HEK293 (cell line): Measurements from ENCODE around the gene ZFHX3.

Source experiments
- CTCF ChIA-PET: fragments of 350-600 bp; formaldehyde crosslinking; extraction: SDS; loops from one replicate; lab custom pipeline; 2021; ENCODE audit warnings: antibody characterized with exemption; lab: Yijun Ruan, JAX
- POLR2A ChIA-PET: fragments of 300-600 bp; formaldehyde crosslinking; extraction: SDS; loops from one replicate; lab custom pipeline; 2020; ENCODE audit warnings: antibody characterized with exemption, inconsistent platforms; lab: Yijun Ruan, JAX
- H3K27ac ChIP-seq: fragments of 200-500 bp; sonication (Bioruptor generic); 2 replicates; pipeline ENCODE4 v1.5.1; 2014; ENCODE audit warnings: low read depth, low read length, control low read depth, inconsistent platforms; ENCODE audit errors: extremely low read depth
- H3K36me3 ChIP-seq, 2 experiments: fragments of 200-500 bp in 1 of 2; sonication (Bioruptor generic) in 1 of 2; 1 replicate in 1 of 2; 2 replicates in 1 of 2; pipeline ENCODE4 v1.5.1; 2014 to 2017; ENCODE audit warnings: inconsistent platforms in 2 of 2, low read length in 2 of 2; ENCODE audit not compliant: control insufficient read depth in 2 of 2, insufficient read depth in 1 of 2
- H3K4me1 ChIP-seq: fragments of 200-500 bp; sonication (Bioruptor generic); 2 replicates; pipeline ENCODE4 v1.5.1; 2014; ENCODE audit warnings: mild to moderate bottlenecking, low read length, inconsistent platforms; ENCODE audit not compliant: control insufficient read depth, insufficient read depth
- H3K4me3 ChIP-seq: 2 replicates; pipeline ENCODE4 v1.5.1; 2011; ENCODE audit warnings: low read depth, mild to moderate bottlenecking, control low read depth, low read length, moderate library complexity
- H3K9me3 ChIP-seq: fragments of 200-500 bp; sonication (Bioruptor generic); 2 replicates; pipeline ENCODE4 v1.5.1; 2014; ENCODE audit warnings: low read depth, low read length, inconsistent platforms; ENCODE audit not compliant: control insufficient read depth, insufficient read depth
- AEBP2 ChIP-seq: fragments of 450-650 bp; formaldehyde crosslinking; IDR thresholded peaks from 2 replicates; pipeline ENCODE4 v1.5.1; 2016; ENCODE audit warnings: missing biosample characterization, missing genetic modification characterization, borderline replicate concordance
- IKZF3 ChIP-seq: fragments of 450-650 bp; IDR thresholded peaks from 2 replicates; pipeline ENCODE4 v1.5.0; 2018; ENCODE audit warnings: missing biosample characterization, mild to moderate bottlenecking, missing genetic modification characterization, moderate library complexity
- OVOL3 ChIP-seq: fragments of 450-650 bp; formaldehyde crosslinking; IDR thresholded peaks from 2 replicates; pipeline ENCODE4 v1.5.1; 2016; ENCODE audit warnings: missing biosample characterization, missing genetic modification characterization
- RBAK ChIP-seq: fragments of 450-650 bp; formaldehyde crosslinking; IDR thresholded peaks from 2 replicates; pipeline ENCODE4 v1.5.1; 2016; ENCODE audit warnings: missing biosample characterization, missing genetic modification characterization
- SETDB1 ChIP-seq: IDR thresholded peaks from one replicate; pipeline ENCODE4 v1.6.1; 2017; ENCODE audit warnings: mild to moderate bottlenecking, low read length, moderate library complexity, mixed read lengths; ENCODE audit not compliant: insufficient read length
- ZNF132 ChIP-seq: fragments of 450-650 bp; formaldehyde crosslinking; IDR thresholded peaks from 2 replicates; pipeline ENCODE4 v1.5.1; 2017; ENCODE audit warnings: missing biosample characterization, missing genetic modification characterization, borderline replicate concordance
- ZNF148 ChIP-seq: fragments of 450-650 bp; formaldehyde crosslinking; IDR thresholded peaks from 2 replicates; pipeline ENCODE4 v1.5.0; 2017; ENCODE audit warnings: missing biosample characterization, missing genetic modification characterization, borderline replicate concordance
- ZNF157 ChIP-seq: fragments of 450-650 bp; formaldehyde crosslinking; IDR thresholded peaks from 2 replicates; pipeline ENCODE4 v1.5.1; 2016; ENCODE audit warnings: missing biosample characterization, missing genetic modification characterization
- ZNF184 ChIP-seq: fragments of 450-650 bp; IDR thresholded peaks from 2 replicates; pipeline ENCODE4 v1.5.1; 2018; ENCODE audit warnings: missing biosample characterization, mild to moderate bottlenecking, missing genetic modification characterization
- ZNF239 ChIP-seq: fragments of 450-650 bp; formaldehyde crosslinking; IDR thresholded peaks from 2 replicates; pipeline ENCODE4 v1.5.1; 2016; ENCODE audit warnings: missing biosample characterization, missing genetic modification characterization
- ZNF266 ChIP-seq: fragments of 450-650 bp; formaldehyde crosslinking; IDR thresholded peaks from 2 replicates; pipeline ENCODE4 v1.5.1; 2016; ENCODE audit warnings: missing biosample characterization, missing genetic modification characterization, low read depth
- ZNF274 ChIP-seq, 2 experiments: fragments of 200-500 bp in 1 of 2; fragments of 450-650 bp in 1 of 2; sonication (Bioruptor generic) in 1 of 2; formaldehyde crosslinking in 1 of 2; IDR thresholded peaks; 2 replicates each; pipeline versions ENCODE4 v1.5.1 to v1.6.1; 2014 to 2016; ENCODE audit warnings: borderline replicate concordance in 1 of 2, inconsistent platforms in 1 of 2, low read length in 1 of 2, missing biosample characterization in 1 of 2, missing genetic modification characterization in 1 of 2
- ZNF302 ChIP-seq: fragments of 450-650 bp; formaldehyde crosslinking; IDR thresholded peaks from 2 replicates; pipeline ENCODE4 v1.5.1; 2016; ENCODE audit warnings: missing biosample characterization, missing genetic modification characterization, low read depth
- ZNF518A ChIP-seq: fragments of 450-650 bp; formaldehyde crosslinking; conservative IDR thresholded peaks from 2 replicates; pipeline ENCODE4 v1.5.1; 2016; ENCODE audit warnings: low read depth, missing biosample characterization, missing genetic modification characterization
- ZNF600 ChIP-seq: fragments of 450-650 bp; formaldehyde crosslinking; IDR thresholded peaks from 2 replicates; pipeline ENCODE4 v1.5.1; 2016; ENCODE audit warnings: missing biosample characterization, missing genetic modification characterization
- ZNF768 ChIP-seq: fragments of 450-650 bp; formaldehyde crosslinking; IDR thresholded peaks from 2 replicates; pipeline ENCODE4 v1.5.1; 2018; ENCODE audit warnings: missing biosample characterization, mild to moderate bottlenecking, missing genetic modification characterization

The ZFHX3 gene

GRCh38 chr16:72946063-72946462 lies 101.9 kb downstream of the ZFHX3 start (continued):
- no peak for TF ChIP-seq ZNF148
- TF ChIP-seq, all 188 proteins: peak for 0

- TF ChIP-seq ZNF132 (tag by site-specific recombination) (no peak), ZNF157 (no peak), ZNF184 (tag by site-specific recombination) (no peak), ZNF274 (IDR thresholded peaks at IDR 0.05; ENCODE audit: low read length) (no peak), ZNF274 (tag by site-specific recombination; IDR thresholded peaks at IDR 0.05; ENCODE audit: borderline replicate concordance) (no peak), IKZF3 (tag by site-specific recombination) (no peak), ZNF768 (tag by site-specific recombination) (no peak), AEBP2 (tag by site-specific recombination) (no peak), ZNF302 (tag by site-specific recombination) (no peak), RBAK (tag by site-specific recombination) (no peak), ZNF239 (tag by site-specific recombination) (no peak), OVOL3 (tag by site-specific recombination) (no peak), ZNF518A (tag by site-specific recombination) (no peak), SETDB1 (no peak), ZNF600 (no peak), ZNF266 (tag by site-specific recombination) (no peak)
- TF ChIP-seq, all 188 proteins: peak for 0
- no peak overlapping the region for H3K4me3 ChIP-seq
- no peak overlapping the region for H3K27ac ChIP-seq
- CTCF ChIA-PET: no interaction called here
- H3K9me3 ChIP-seq: no peaks in the 10 kb centered on the region
- no peaks in the 10 kb centered on the region for H3K4me1 ChIP-seq
- H3K36me3 ChIP-seq: peaks cover 6 to 28% of the 10 kb centered on the region in 2 experiments; a peak in 2 of 3 replicates
- POLR2A ChIA-PET: no interaction called here
These were observed 102.3 kb downstream of the ZFHX3 start for GRCh38 chr16:72945611-72946010.
